Measurements from ENCODE around the gene SPG7. TPM values are rescaled to one million over a fixed set of nuclear protein-coding genes. Genes with fewer than 3 reads are reported as not detected.
A peak's percentile ranks its signal among the peaks of the same experiment; 100 is the strongest.
"Not testable (repeated sequence)": the region's sequence is repeated elsewhere in the genome, so short reads cannot be mapped to it uniquely, and the experiment has no call there.

Gene SPG7
- total RNA-seq = 100 to 1,000 TPM; 107 to 152 TPM

DNA sequence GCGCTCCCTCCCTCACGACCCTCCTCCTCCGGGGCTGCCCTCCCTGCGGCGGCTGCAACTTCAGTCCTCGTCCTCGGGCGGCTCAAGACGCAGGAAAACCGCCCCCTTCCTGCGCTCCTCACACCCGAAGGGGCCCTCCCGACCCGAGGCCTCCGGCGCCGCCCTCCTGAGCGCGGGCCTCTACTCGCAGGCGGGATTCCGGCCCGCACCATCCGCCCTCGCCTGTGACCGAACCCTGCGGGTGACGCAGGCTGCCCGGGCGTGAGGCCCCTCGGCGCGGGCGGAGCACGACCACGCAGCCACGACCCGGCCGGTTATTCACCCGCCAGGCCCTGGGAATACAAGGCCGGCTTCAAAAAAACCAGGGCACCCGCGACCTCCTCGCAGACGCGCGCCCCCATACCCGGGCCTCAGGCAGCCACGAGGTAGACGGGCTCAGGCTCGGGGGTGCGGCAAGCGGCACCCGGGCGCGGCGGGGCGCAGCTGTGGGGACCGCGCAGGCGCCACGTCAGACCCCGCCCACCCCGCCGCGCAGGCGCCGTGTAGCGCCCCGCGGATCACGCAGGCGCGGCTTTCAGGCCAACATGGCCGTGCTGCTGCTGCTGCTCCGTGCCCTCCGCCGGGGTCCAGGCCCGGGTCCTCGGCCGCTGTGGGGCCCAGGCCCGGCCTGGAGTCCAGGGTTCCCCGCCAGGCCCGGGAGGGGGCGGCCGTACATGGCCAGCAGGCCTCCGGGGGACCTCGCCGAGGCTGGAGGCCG lies at the start of gene SPG7:
Gene SPG7 (plus strand): TSS at position 570 of the 757 bp plus-strand sequence. CDS start 15 bp downstream, at position 585.
- no peaks in the 10 kb centered on the region for H3K9me3 ChIP-seq
- intact Hi-C loops (cut with DNase I) = loop anchor here (10.0 kb wide), 1 partner anchor 263 kb away; no protein-coding TSS in a partner anchor
- peak within 1 kb of the TSS; percentile 85 to 91 for H3K4me3 ChIP-seq
- peaks cover 48% of the 10 kb centered on the region for H3K4me1 ChIP-seq
- peak; percentile 68 to 88 (median 82) for TF ChIP-seq POLR2A (IDR thresholded peaks at IDR 0.05)
- TF ChIP-seq, protein P1, sequence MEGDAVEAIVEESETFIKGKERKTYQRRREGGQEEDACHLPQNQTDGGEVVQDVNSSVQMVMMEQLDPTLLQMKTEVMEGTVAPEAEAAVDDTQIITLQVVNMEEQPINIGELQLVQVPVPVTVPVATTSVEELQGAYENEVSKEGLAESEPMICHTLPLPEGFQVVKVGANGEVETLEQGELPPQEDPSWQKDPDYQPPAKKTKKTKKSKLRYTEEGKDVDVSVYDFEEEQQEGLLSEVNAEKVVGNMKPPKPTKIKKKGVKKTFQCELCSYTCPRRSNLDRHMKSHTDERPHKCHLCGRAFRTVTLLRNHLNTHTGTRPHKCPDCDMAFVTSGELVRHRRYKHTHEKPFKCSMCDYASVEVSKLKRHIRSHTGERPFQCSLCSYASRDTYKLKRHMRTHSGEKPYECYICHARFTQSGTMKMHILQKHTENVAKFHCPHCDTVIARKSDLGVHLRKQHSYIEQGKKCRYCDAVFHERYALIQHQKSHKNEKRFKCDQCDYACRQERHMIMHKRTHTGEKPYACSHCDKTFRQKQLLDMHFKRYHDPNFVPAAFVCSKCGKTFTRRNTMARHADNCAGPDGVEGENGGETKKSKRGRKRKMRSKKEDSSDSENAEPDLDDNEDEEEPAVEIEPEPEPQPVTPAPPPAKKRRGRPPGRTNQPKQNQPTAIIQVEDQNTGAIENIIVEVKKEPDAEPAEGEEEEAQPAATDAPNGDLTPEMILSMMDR (IDR thresholded peaks at IDR 0.05) = no peak
- WGBS, 2 donors = 0 to 1% methylated on average over 13 to 80 of the region's 90 CpGs
- H3K36me3 ChIP-seq (replicated peaks in 1 of 2; ENCODE audit: insufficient read depth in 1 of 2, low read depth in 2 of 2) = peaks cover 4 to 13% of the 10 kb centered on the region in 2 donors
- no peaks in the 10 kb centered on the region for H3K27me3 ChIP-seq
- ATAC-seq (peak; percentile 90), DNase-seq (peak; percentile 84 to 87 (median 86))
- peak within 1 kb of the TSS; percentile 87 to 94 (median 90) for H3K27ac ChIP-seq

DNA sequence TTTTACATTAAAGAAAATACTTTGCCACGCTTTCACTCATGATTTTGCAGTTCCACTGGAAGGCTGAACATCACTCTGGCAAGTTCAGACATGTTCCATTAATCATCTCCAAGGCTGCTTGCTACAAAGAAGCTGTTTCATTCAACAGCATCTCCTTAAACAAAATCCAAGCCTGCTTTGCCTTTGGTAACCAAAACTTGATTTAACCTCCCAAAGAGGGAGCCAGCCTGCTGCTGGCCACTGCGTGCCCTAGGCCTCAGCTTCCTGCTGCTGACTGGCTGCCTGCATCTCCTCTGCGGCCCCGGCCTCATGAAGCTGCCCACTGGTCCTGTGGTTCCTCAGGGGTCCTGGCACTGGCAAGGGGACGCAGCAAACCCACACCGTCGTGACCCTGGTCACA lies 49.7 kb upstream of the SPG7 start:
- peaks cover 24% of the 10 kb centered on the region for H3K4me1 ChIP-seq
- DNase-seq = no peak
- no peaks in the 10 kb centered on the region for H3K36me3 ChIP-seq (replicated peaks in 1 of 2; ENCODE audit: insufficient read depth in 1 of 2, low read depth in 2 of 2)
- ATAC-seq = no peak
- intact Hi-C loops (cut with DNase I) = no loop called here
- WGBS, 2 donors = 91 to 99% methylated on average over 4 to 7 of the region's 7 CpGs
- no peak overlapping the region for H3K27ac ChIP-seq
- H3K27me3 ChIP-seq = no peaks in the 10 kb centered on the region
- TF ChIP-seq POLR2A (IDR thresholded peaks at IDR 0.05) = no peak
- TF ChIP-seq, protein P1 (IDR thresholded peaks at IDR 0.05) = no peak
- H3K9me3 ChIP-seq = no peaks in the 10 kb centered on the region
- H3K4me3 ChIP-seq = no peak overlapping the region

DNA sequence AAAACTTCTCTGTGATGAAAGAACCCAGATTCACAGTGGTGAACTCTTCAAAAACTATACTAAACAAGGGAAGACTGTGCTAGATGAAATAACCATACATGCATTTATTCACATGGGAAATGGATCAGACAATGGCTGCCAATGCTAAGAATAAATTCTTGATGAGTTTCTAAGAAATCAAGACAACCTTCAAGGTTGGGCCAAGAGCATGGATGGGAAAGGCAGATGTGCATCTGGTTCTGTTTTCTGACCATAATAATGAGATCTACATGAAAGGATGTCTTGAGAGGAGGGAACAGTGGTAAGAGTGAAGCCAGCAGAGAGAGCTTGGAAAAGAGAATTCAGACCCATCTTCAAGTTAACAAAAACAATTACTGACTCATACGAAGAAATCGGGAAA lies 49.2 kb upstream of the SPG7 start:
- no peaks in the 10 kb centered on the region for H3K9me3 ChIP-seq
- intact Hi-C loops (cut with DNase I) = no loop called here
- no peak overlapping the region for H3K27ac ChIP-seq
- no peak for ATAC-seq
- DNase-seq = no peak
- no peaks in the 10 kb centered on the region for H3K36me3 ChIP-seq (replicated peaks in 1 of 2; ENCODE audit: insufficient read depth in 1 of 2, low read depth in 2 of 2)
- TF ChIP-seq, protein P1 (IDR thresholded peaks at IDR 0.05) = no peak
- TF ChIP-seq POLR2A (IDR thresholded peaks at IDR 0.05) = no peak
- WGBS, 2 donors = 73 to 94% methylated on average over 2 of the region's 2 CpGs
- H3K4me1 ChIP-seq = peaks cover 20% of the 10 kb centered on the region
- no peak overlapping the region for H3K4me3 ChIP-seq
- H3K27me3 ChIP-seq = no peaks in the 10 kb centered on the region

DNA sequence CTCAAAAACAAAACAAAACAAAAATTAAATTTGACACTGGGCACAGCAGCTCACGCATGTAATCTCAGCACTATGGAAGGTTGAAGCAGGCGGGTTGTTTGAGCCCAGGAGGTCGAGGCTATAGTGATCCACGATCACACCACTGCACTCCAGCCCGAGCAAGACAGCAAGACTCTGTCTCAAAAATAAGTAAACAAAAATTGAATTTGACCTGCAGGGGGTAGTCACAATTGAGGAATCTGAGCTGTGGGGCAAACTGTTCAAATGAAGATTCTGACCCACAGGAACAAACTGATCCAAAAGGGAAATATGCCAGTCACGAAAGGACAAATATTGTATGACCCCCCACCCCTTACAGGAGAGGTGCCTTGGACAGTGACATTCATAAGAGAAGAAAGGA lies 47.6 kb upstream of the SPG7 start:
- DNase-seq = no peak
- H3K4me1 ChIP-seq = peaks cover 8% of the 10 kb centered on the region
- 85 to 91% methylated on average over 6 of the region's 6 CpGs for WGBS, 2 donors
- H3K27ac ChIP-seq = no peak overlapping the region
- no peak overlapping the region for H3K4me3 ChIP-seq
- ATAC-seq = no peak
- no peaks in the 10 kb centered on the region for H3K36me3 ChIP-seq (replicated peaks in 1 of 2; ENCODE audit: insufficient read depth in 1 of 2, low read depth in 2 of 2)
- intact Hi-C loops (cut with DNase I) = no loop called here
- no peaks in the 10 kb centered on the region for H3K9me3 ChIP-seq
- no peak for TF ChIP-seq POLR2A (IDR thresholded peaks at IDR 0.05)
- TF ChIP-seq, protein P1 (IDR thresholded peaks at IDR 0.05) = no peak
- H3K27me3 ChIP-seq = no peaks in the 10 kb centered on the region

DNA sequence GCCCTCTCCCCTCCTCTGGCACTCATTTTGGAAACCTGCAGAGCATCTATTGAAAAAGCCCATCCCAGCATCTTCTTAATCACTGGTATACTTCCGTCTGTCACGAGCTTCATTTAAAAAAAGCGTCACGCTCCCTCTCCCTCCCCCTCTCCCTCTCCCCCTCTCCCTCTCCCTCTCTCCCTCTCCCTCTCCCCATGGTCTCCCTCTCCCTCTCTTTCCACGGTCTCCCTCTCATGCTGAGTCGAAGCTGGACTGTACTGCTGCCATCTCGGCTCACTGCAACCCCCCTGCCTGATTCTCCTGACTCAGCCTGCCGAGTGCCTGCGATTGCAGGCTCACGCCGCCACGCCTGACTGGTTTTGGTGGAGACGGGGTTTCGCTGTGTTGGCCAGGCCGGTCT lies 46.3 kb upstream of the SPG7 start:
- DNase-seq; intact Hi-C loops (cut with DNase I); H3K36me3 ChIP-seq (replicated peaks in 1 of 2; ENCODE audit: insufficient read depth in 1 of 2, low read depth in 2 of 2); ATAC-seq; H3K4me1 ChIP-seq; H3K27me3 ChIP-seq; H3K9me3 ChIP-seq; H3K4me3 ChIP-seq; H3K27ac ChIP-seq: not testable (repeated sequence)
- WGBS, 2 donors = 96 to 97% methylated on average over 14 to 15 of the region's 15 CpGs

DNA sequence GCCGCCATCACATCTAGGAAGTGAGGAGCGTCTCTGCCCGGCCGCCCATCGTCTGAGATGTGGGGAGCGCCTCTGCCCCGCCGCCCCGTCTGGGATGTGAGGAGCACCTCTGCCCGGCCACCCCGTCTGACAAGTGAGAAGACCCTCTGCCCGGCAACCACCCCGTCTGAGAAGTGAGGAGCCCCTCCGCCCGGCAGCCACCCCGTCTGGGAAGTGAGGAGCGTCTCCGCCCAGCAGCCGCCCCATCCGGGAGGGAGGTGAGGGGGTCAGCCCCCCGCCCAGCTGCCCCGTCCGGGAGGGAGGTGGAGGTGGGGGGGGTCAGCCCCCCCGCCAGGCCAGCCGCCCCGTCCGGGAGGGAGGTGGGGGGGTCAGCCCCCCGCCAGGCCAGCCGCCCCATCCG lies 45.6 kb upstream of the SPG7 start:
- intact Hi-C loops (cut with DNase I); H3K27ac ChIP-seq; H3K27me3 ChIP-seq; DNase-seq; H3K36me3 ChIP-seq (replicated peaks in 1 of 2; ENCODE audit: insufficient read depth in 1 of 2, low read depth in 2 of 2); H3K4me3 ChIP-seq; H3K9me3 ChIP-seq; ATAC-seq: not testable (repeated sequence)
- 93 to 100% methylated on average over 3 to 16 of the region's 30 CpGs for WGBS, 2 donors
- peaks cover 11% of the 10 kb centered on the region for H3K4me1 ChIP-seq

DNA sequence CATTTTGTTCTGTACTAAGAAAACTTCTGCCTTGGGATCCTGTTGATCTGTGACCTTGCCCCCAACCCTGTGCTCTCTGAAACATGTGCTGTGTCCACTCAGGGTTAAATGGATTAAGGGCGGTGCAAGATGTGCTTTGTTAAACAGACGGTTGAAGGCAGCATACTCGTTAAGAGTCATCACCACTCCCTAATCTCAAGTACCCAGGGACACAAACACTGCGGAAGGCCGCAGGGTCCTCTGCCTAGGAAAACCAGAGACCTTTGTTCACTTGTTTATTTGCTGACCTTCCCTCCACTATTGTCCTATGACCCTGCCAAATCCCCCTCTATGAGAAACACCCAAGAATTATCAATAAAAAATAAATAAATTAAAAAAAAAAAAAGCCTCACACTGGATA lies 44.9 kb upstream of the SPG7 start:
- ATAC-seq; H3K27me3 ChIP-seq; DNase-seq; H3K4me3 ChIP-seq; H3K27ac ChIP-seq; H3K36me3 ChIP-seq (replicated peaks in 1 of 2; ENCODE audit: insufficient read depth in 1 of 2, low read depth in 2 of 2); H3K9me3 ChIP-seq; intact Hi-C loops (cut with DNase I): not testable (repeated sequence)
- peaks cover 17% of the 10 kb centered on the region for H3K4me1 ChIP-seq
- 37 to 61% methylated on average over 5 of the region's 5 CpGs for WGBS, 2 donors
